GM21526 (cell line): ENCODE measurements around the gene KLHL14.
"Not testable (repeated sequence)": the region's sequence is repeated elsewhere in the genome, so short reads cannot be mapped to it uniquely, and the experiment has no call there.

Experiments
- ATAC-seq: cut with Tn5 transposase; IDR thresholded peaks from one replicate; pipeline ENCODE4 v1.9.1; 2021; ENCODE audit warnings: moderate library complexity; ENCODE audit not compliant: unreplicated experiment, low FRiP score

The KLHL14 gene

GRCh38 chr18:32668956-32669355 is 103.9 kb downstream of the KLHL14 start:
- no peak for ATAC-seq

GRCh38 chr18:32661486-32662299 is 111.1 kb downstream of the KLHL14 start:
- ATAC-seq = no peak

GRCh38 chr18:32654507-32654906 is 118.3 kb downstream of the KLHL14 start:
- ATAC-seq = not testable (repeated sequence)

- ATAC-seq = not testable (repeated sequence)
These were observed 135.2 kb downstream of the KLHL14 start for GRCh38 chr18:32637659-32638058.

- ATAC-seq = no peak
These were observed 135.6 kb downstream of the KLHL14 start for GRCh38 chr18:32637226-32637625.

GRCh38 chr18:32634876-32635431 is 137.9 kb downstream of the KLHL14 start:
- no peak for ATAC-seq

- no peak for ATAC-seq
These were observed 142.7 kb downstream of the KLHL14 start for GRCh38 chr18:32629981-32630700.

GRCh38 chr18:32629292-32629691 is 143.5 kb downstream of the KLHL14 start:
- ATAC-seq = no peak

GRCh38 chr18:32624182-32624723 is 148.6 kb downstream of the KLHL14 start:
- no peak for ATAC-seq

GRCh38 chr18:32623563-32623962 is 149.3 kb downstream of the KLHL14 start:
- ATAC-seq = no peak
